IMR-90 (cell line): ENCODE results near the gene STK35.

ENCODE experiments used
- BHLHE40 ChIP-seq: fragments of 150-350 bp; IDR thresholded peaks from 2 replicates; pipeline ENCODE4 v1.6.1; 2016; ENCODE audit warnings: mild to moderate bottlenecking, low read depth, low read length
- CEBPB ChIP-seq: IDR thresholded peaks from 2 replicates; pipeline ENCODE4 v1.6.1; 2012; ENCODE audit warnings: low read depth, low read length, improper control_type of control experiment
- CHD1 ChIP-seq: IDR thresholded peaks from 2 replicates; pipeline ENCODE4 v1.6.1; 2012; ENCODE audit warnings: low read depth, low read length, improper control_type of control experiment
- FOS ChIP-seq: fragments of 150-350 bp; IDR thresholded peaks from 2 replicates; pipeline ENCODE4 v1.6.1; 2016; ENCODE audit warnings: low read depth, low read length
- MAFK ChIP-seq: IDR thresholded peaks from 2 replicates; pipeline ENCODE4 v1.6.1; 2012; ENCODE audit warnings: low read depth, low read length, improper control_type of control experiment
- MAZ ChIP-seq: IDR thresholded peaks from 2 replicates; pipeline ENCODE4 v1.6.1; 2012; ENCODE audit warnings: low read depth, mild to moderate bottlenecking, low read length, improper control_type of control experiment, moderate library complexity, borderline replicate concordance
- MXI1 ChIP-seq: IDR thresholded peaks from 2 replicates; pipeline ENCODE4 v1.6.1; 2012; ENCODE audit warnings: low read depth, mild to moderate bottlenecking, low read length, moderate library complexity, borderline replicate concordance
- NFE2L2 ChIP-seq: fragments of 150-350 bp; IDR thresholded peaks from 2 replicates; pipeline ENCODE4 v1.6.1; 2016; ENCODE audit warnings: low read depth, mild to moderate bottlenecking, low read length
- POLR2A ChIP-seq: IDR thresholded peaks from 2 replicates; pipeline ENCODE4 v1.6.1; 2012; ENCODE audit warnings: mild to moderate bottlenecking, low read depth, low read length
- RAD21 ChIP-seq: IDR thresholded peaks from 2 replicates; pipeline ENCODE4 v1.6.1; 2012; ENCODE audit warnings: low read length, improper control_type of control experiment
- RCOR1 ChIP-seq: IDR thresholded peaks from 2 replicates; pipeline ENCODE4 v1.6.1; 2012; ENCODE audit warnings: mild to moderate bottlenecking, low read length, improper control_type of control experiment; ENCODE audit not compliant: insufficient replicate concordance
- RFX5 ChIP-seq: IDR thresholded peaks from 2 replicates; pipeline ENCODE4 v1.8.0; 2012; ENCODE audit warnings: low read depth, mild to moderate bottlenecking, low read length, moderate library complexity
- TF ChIP-seq, protein P1 (sequence below): conservative IDR thresholded peaks from 2 replicates; pipeline ENCODE4 v1.5.1; 2012; ENCODE audit warnings: mild to moderate bottlenecking, low read depth, low read length, improper control_type of control experiment
- TF ChIP-seq, protein P2 (sequence below): fragments of 150-350 bp; IDR thresholded peaks from 2 replicates; pipeline ENCODE4 v1.6.1; 2017; ENCODE audit warnings: mild to moderate bottlenecking, antibody characterized with exemption, low read length, low read depth

DNA sequence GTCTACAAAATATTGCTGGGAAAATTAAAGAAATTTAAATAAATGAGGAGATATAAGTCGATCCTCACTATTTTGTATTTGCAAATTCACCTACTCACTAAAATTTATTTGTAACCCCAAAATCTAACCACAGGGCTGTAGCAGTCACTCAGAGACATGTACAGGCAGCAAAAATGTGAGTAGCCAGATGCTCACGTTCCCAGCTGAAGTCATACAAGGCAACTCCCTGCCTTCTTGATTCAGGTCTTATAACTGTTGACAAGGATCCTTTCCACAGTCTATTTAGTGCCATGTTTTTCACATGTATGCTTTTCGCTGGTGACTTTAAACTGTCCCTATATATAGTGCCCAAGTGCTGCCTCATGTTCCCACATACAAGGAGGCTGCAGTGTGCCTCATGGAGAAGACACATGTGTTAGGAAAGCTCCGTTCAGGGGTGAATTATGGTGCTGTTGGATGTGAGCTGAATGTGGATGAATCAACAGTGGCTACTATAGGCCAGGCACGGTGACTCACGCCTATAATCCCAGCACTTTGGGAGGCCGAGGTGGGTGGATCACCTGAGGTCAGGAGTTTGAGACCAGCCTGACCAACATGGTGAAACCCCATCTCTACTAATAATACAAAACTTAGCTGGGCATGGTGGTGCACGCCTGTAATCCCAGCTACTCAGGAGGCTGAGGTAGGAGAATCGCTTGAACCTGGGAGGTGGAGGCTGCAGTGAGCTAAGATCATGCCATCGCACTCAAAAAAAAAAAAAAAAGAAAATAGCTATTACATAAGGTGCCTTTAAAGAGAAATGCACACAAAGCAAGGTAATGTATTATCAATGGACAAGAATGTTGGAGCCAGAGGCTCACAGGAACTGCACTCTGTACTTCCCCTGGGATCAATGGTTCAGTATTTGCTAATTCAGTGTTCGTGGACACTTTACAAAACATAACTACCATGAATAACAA lies 55.3 kb downstream of the STK35 start:
- TF ChIP-seq, protein P1, sequence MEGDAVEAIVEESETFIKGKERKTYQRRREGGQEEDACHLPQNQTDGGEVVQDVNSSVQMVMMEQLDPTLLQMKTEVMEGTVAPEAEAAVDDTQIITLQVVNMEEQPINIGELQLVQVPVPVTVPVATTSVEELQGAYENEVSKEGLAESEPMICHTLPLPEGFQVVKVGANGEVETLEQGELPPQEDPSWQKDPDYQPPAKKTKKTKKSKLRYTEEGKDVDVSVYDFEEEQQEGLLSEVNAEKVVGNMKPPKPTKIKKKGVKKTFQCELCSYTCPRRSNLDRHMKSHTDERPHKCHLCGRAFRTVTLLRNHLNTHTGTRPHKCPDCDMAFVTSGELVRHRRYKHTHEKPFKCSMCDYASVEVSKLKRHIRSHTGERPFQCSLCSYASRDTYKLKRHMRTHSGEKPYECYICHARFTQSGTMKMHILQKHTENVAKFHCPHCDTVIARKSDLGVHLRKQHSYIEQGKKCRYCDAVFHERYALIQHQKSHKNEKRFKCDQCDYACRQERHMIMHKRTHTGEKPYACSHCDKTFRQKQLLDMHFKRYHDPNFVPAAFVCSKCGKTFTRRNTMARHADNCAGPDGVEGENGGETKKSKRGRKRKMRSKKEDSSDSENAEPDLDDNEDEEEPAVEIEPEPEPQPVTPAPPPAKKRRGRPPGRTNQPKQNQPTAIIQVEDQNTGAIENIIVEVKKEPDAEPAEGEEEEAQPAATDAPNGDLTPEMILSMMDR, result no peak
- TF ChIP-seq POLR2A (no peak), RAD21 (no peak), NFE2L2 (no peak), FOS (no peak), RCOR1 (no peak), MXI1 (no peak), CEBPB (no peak), MAZ (no peak), RFX5 (no peak), MAFK (no peak), CHD1 (no peak), BHLHE40 (no peak)
- TF ChIP-seq, protein P2, sequence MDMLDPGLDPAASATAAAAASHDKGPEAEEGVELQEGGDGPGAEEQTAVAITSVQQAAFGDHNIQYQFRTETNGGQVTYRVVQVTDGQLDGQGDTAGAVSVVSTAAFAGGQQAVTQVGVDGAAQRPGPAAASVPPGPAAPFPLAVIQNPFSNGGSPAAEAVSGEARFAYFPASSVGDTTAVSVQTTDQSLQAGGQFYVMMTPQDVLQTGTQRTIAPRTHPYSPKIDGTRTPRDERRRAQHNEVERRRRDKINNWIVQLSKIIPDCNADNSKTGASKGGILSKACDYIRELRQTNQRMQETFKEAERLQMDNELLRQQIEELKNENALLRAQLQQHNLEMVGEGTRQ, result no peak
